ENCODE measurements around the gene TMEM176B.

DNA sequence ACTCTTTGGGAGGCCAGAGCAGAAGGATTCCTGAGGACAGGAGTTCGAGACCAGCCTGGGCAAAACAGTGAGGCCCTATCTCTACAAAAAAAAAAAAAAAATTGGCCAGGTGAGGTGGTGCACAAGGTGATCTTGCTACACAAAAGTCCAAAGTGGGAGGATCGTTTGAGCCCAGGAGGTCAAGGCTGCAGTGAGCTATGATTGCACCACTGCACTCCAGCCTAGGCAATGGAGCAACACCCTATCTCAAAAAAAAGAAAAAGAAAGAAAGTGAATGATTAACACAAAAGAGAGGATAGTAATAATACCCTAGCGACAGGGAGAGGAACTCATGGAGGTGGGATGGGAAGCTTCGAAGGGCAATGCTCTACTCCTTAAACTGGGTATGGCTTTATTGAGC lies 30.4 kb downstream of the TMEM176B start:
- TF ChIP-seq POLR2AphosphoS5 (IDR thresholded peaks at IDR 0.05; ENCODE audit: low read depth, low read length) (no peak), POLR2A (IDR thresholded peaks at IDR 0.05; ENCODE audit: low read depth, low read length) (no peak), TAF1 (IDR thresholded peaks at IDR 0.05; ENCODE audit: low read depth, low read length) (no peak), SPI1 (IDR thresholded peaks at IDR 0.05; ENCODE audit: low read depth, low read length) (no peak)

Data from GM12891 (cell line).